ENCODE measurements around the gene LEF1. TPM values are rescaled to one million over a fixed set of nuclear protein-coding genes. Genes with fewer than 3 reads are reported as not detected.

LEF1 gene
- total and polyA plus RNA-seq, 9 of the 15 experiments (the other 6 are each of a cell fraction or from before 2014, with no cell fraction given) = 15.1 to 81.1 (median 29.7) TPM

- no peak for TF ChIP-seq KLF10 (CRISPR knock-in tag; IDR thresholded peaks at IDR 0.05)
- no peak for TF ChIP-seq NFXL1 (CRISPR knock-in tag; IDR thresholded peaks at IDR 0.05)
- no peak for TF ChIP-seq HMGN3 (IDR thresholded peaks at IDR 0.05; ENCODE audit: borderline replicate concordance, extremely low read depth, insufficient read length, low read depth, low read length)
- no peak for TF ChIP-seq THAP7 (CRISPR knock-in tag; IDR thresholded peaks at IDR 0.05)
- no peak for TF ChIP-seq RAD51 (IDR thresholded peaks at IDR 0.05; ENCODE audit: borderline replicate concordance, low read depth)
- no peak for TF ChIP-seq ZNF561 (CRISPR knock-in tag; conservative IDR thresholded peaks at IDR 0.05)
- no peak for TF ChIP-seq SRSF3 (IDR thresholded peaks at IDR 0.05; ENCODE audit: insufficient read depth, low read length)
Measured at GRCh38 chr4:108209489-108209888, 40.8 kb upstream of the LEF1 start (continued).

GRCh38 chr4:108205859-108206258 is 37.1 kb upstream of the LEF1 start:
- intact Hi-C loops (cut with micrococcal nuclease) = no loop called here
- no peak for ATAC-seq
- H3K4me2 ChIP-seq (ENCODE audit: insufficient read depth, low read length) = no peak overlapping the region

More at GRCh38 chr4:108205859-108206258, 37.1 kb upstream of the LEF1 start:
- no peak for TF ChIP-seq ZNF274 (IDR thresholded peaks at IDR 0.05; ENCODE audit: borderline replicate concordance, low read depth, low read length)
- no peak for TF ChIP-seq THAP7 (CRISPR knock-in tag; IDR thresholded peaks at IDR 0.05)
- no peak for TF ChIP-seq ZNF197 (CRISPR knock-in tag; IDR thresholded peaks at IDR 0.05; ENCODE audit: low read depth)
- TF ChIP-seq ZNF644 (tag; IDR thresholded peaks at IDR 0.05; ENCODE audit: low read depth) = no peak
- Histone ChIP-seq H3K4me1 (replicated peaks in 1 of 2; ENCODE audit: control insufficient read depth in 2 of 2, insufficient read depth in 2 of 2, low read length in 2 of 2) (no peaks in the 10 kb centered on the region), H3K27ac (ENCODE audit: extremely low read depth, low read depth, low read length) (no peak overlapping the region), H4K20me1 (replicated peaks; ENCODE audit: control insufficient read depth, insufficient read depth, low read length) (no peaks in the 10 kb centered on the region), H3K9me1 (ENCODE audit: control insufficient read depth, insufficient read depth, low read length) (no peaks in the 10 kb centered on the region), H3K36me3 (ENCODE audit: control insufficient read depth, insufficient read depth, low read length) (no peaks in the 10 kb centered on the region), H3K9me3 (replicated peaks; ENCODE audit: control insufficient read depth, insufficient read depth, low read depth, low read length) (no peaks in the 10 kb centered on the region), H2AFZ (ENCODE audit: low read depth, low read length) (no peak overlapping the region), H3K79me2 (ENCODE audit: control insufficient read depth, insufficient read depth, low read length) (no peaks in the 10 kb centered on the region), H3K9ac (ENCODE audit: insufficient read depth in 1 of 2, low read depth in 2 of 2, low read length in 2 of 2) (no peak overlapping the region), H3K27me3 (ENCODE audit: control insufficient read depth in 2 of 2, insufficient read depth in 2 of 2, low read length in 2 of 2) (peaks cover 0 to 4% of the 10 kb centered on the region in 2 experiments; a peak in 1 of 5 replicates), H3K4me3 (no peak overlapping the region)
- no peak for FAIRE-seq
- in situ Hi-C loops (cut with MboI) = no loop called here
- no peak for DNase-seq (ENCODE audit: extremely low read depth in 1 of 4, low spot score in 3 of 4)
- no TSS peak for BruUV-seq (replicated peaks)
- POLR2A ChIA-PET = no interaction called here
- 15% methylated on average over 1 of the region's 1 CpG for WGBS (ENCODE audit: insufficient coverage, low coverage, missing lambda C conversion rate)
- CTCF ChIA-PET (ENCODE audit: low intra/inter-chr PET ratio) = no interaction called here

Measured in K562 (cell line).